K562 (cell line): ENCODE measurements around the gene EFHD2. TPM values are rescaled to one million over a fixed set of nuclear protein-coding genes. Genes with fewer than 3 reads are reported as not detected.

Source experiments
- ARNT ChIP-seq, 2 experiments: fragments of 450-650 bp; IDR thresholded peaks; 2 replicates each; pipeline ENCODE4 v1.6.1; 2016; ENCODE audit warnings: mild to moderate bottlenecking in 1 of 2
- CREM ChIP-seq: IDR thresholded peaks from 2 replicates; pipeline ENCODE4 v1.6.1; 2014; ENCODE audit warnings: antibody characterized with exemption, low read depth
- DACH1 ChIP-seq: fragments of 450-650 bp; IDR thresholded peaks from 2 replicates; pipeline ENCODE4 v1.6.1; 2018; ENCODE audit not compliant: partially characterized antibody
- DPF2 ChIP-seq: fragments of 450-650 bp; IDR thresholded peaks from 2 replicates; pipeline ENCODE4 v1.6.1; 2016
- EP300 ChIP-seq: IDR thresholded peaks from 2 replicates; pipeline ENCODE4 v1.6.1; 2012; ENCODE audit warnings: low read length, improper control_type of control experiment
- ETS2 ChIP-seq: IDR thresholded peaks from 2 replicates; pipeline ENCODE4 v1.6.1; 2016; ENCODE audit warnings: borderline replicate concordance, missing genetic modification characterization, mild to moderate bottlenecking, moderate library complexity, missing compliant biosample characterization; ENCODE audit not compliant: poor library complexity, severe bottlenecking
- FOXA3 ChIP-seq, 2 experiments: fragments of 450-650 bp in 1 of 2; sonication (generic) in 1 of 2; formaldehyde crosslinking; IDR thresholded peaks in 1 of 2; conservative IDR thresholded peaks in 1 of 2; 2 replicates each; pipeline versions ENCODE4 v1.4.0 to v1.8.0; 2020 to 2022; ENCODE audit warnings: mild to moderate bottlenecking in 2 of 2, missing genetic modification reagents in 1 of 2
- GTF2F1 ChIP-seq: IDR thresholded peaks from 2 replicates; pipeline ENCODE4 v1.6.1; 2011; ENCODE audit warnings: low read depth, low read length, improper control_type of control experiment
- HDAC1 ChIP-seq, 2 experiments: fragments of 450-650 bp; IDR thresholded peaks; 2 replicates each; pipeline ENCODE4 v1.6.1; 2016 to 2017; ENCODE audit warnings: inconsistent platforms in 1 of 2, mild to moderate bottlenecking in 1 of 2, moderate library complexity in 1 of 2
- KLF16 ChIP-seq: IDR thresholded peaks from 2 replicates; pipeline ENCODE4 v1.6.1; 2016; ENCODE audit warnings: antibody characterized with exemption
- LEF1 ChIP-seq: fragments of 450-650 bp; IDR thresholded peaks from 2 replicates; pipeline ENCODE4 v1.6.1; 2016; ENCODE audit warnings: mild to moderate bottlenecking
- MAZ ChIP-seq, 2 experiments: fragments of 450-650 bp in 1 of 2; sonication (generic) in 1 of 2; formaldehyde crosslinking; IDR thresholded peaks in 1 of 2; conservative IDR thresholded peaks in 1 of 2; 2 replicates each; pipeline versions ENCODE4 v1.4.0 to v1.5.0; 2020; ENCODE audit warnings: mild to moderate bottlenecking in 1 of 2, missing genetic modification reagents in 1 of 2
- MEF2A ChIP-seq: IDR thresholded peaks from 2 replicates; pipeline ENCODE4 v1.6.1; 2011; ENCODE audit warnings: low read depth, mild to moderate bottlenecking, low read length, moderate library complexity; ENCODE audit not compliant: control insufficient read depth
- MYNN ChIP-seq, 2 experiments: sonication (generic); formaldehyde crosslinking in 1 of 2; IDR thresholded peaks; 2 replicates each; pipeline versions ENCODE4 v1.5.0 to v1.6.1; 2016 to 2020; ENCODE audit warnings: antibody characterized with exemption in 1 of 2, missing genetic modification reagents in 1 of 2
- SMARCA4 ChIP-seq: fragments of 450-650 bp; IDR thresholded peaks from 2 replicates; pipeline ENCODE4 v1.6.1; 2016
- THRAP3 ChIP-seq: fragments of 450-650 bp; IDR thresholded peaks from 2 replicates; pipeline ENCODE4 v1.6.1; 2016; ENCODE audit warnings: mild to moderate bottlenecking, inconsistent platforms, borderline replicate concordance
- ZKSCAN1 ChIP-seq: fragments of 150-350 bp; IDR thresholded peaks from 2 replicates; pipeline ENCODE4 v1.6.1; 2016; ENCODE audit warnings: low read depth, low read length
- ZNF609 ChIP-seq: sonication (generic); formaldehyde crosslinking; IDR thresholded peaks from 2 replicates; pipeline ENCODE4 v1.8.1; 2023; ENCODE audit warnings: missing genetic modification reagents, mild to moderate bottlenecking, borderline replicate concordance
- polyA plus RNA-seq, 8 experiments: library from polyadenylated mRNA; depleted of rRNA in 4 of 8; stranded (reverse) in 5 of 8; unstranded in 3 of 8; fragments of >200 nt; fragmentation: Nextera tagmentation in 2 of 8; fragmentation: Illumina TruSeq in 1 of 8; extraction: Ambion mirVana in 2 of 8; extraction: Trizol in 1 of 8; gene quantifications; 2 replicates each; pipeline versions ENCODE4 v1.2.1 to v1.2.3, GENCODE V29; 2011 to 2014; ENCODE audit warnings: inconsistent platforms in 1 of 8, missing spikeins in 1 of 8
- total RNA-seq, 7 experiments: library from RNA; depleted of rRNA in 6 of 7; stranded (reverse); fragments of >200 nt in 6 of 7; fragmentation: Illumina TruSeq in 2 of 7; extraction: Trizol in 2 of 7; gene quantifications; 2 replicates each; pipeline versions ENCODE4 v1.2.1 to v1.2.3, GENCODE V29; 2011 to 2021; ENCODE audit warnings: low replicate concordance in 1 of 7
- TF ChIP-seq, protein P1 (sequence below): fragments of 450-650 bp; IDR thresholded peaks from 2 replicates; pipeline ENCODE4 v1.6.1; 2017; ENCODE audit warnings: antibody characterized with exemption, mild to moderate bottlenecking

The EFHD2 gene
- total and polyA plus RNA-seq, 9 of the 15 experiments (the other 6 are each of a cell fraction or from before 2014, with no cell fraction given): 1.7 to 73.5 (median 25.2) TPM

DNA sequence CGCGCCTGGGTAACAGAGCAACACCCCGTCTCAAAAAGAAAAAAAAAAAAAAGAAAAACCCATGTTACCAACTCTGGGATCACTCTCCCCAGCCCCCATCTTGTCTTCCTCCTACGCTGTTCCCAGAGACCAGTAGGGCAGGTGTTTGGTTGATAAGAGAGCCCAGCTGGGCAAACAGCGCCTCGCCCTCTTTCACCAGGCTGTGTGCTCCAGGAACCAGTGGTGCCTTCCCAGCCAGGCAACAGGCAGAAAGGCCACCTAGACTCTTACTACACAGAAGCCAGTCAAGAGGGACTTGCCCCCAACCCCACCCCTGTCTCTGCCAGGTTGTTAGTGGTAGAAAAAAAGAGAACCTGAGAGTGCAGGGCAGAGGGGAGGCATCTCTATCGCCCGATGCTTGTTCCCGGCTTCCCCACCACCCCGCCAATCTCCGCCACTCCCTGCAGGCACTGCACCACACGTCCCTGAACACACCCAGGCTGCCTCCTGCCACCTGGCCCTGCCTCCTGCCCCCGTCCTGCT is 14.5 kb downstream of the EFHD2 start (continued):
- TF ChIP-seq EP300 (peak; percentile 80; the same call in 1 of the 2 replicates), MEF2A (0 out of 2 replicates have a peak, but pooled peaks have one; percentile 17), DPF2 (peak; percentile 86), LEF1 (peak; percentile 46; the same call in 1 of the 2 replicates), ETS2 (no peak), FOXA3 (CRISPR knock-in tag; conservative IDR thresholded peaks at IDR 0.05 in 1 of 2, IDR thresholded peaks at IDR 0.05 in 1 of 2) (peak; percentile 87 to 97), HDAC1 (IDR thresholded peaks at IDR 0.05) (peak in 1 of 2 experiments; percentile 42; a peak in 1 of 4 replicates), MYNN (IDR thresholded peaks at IDR 0.05) (peak; percentile 96), MYNN (CRISPR knock-in tag; IDR thresholded peaks at IDR 0.05) (no peak), SMARCA4 (peak; percentile 82), ZKSCAN1 (0 out of 2 replicates have a peak, but pooled peaks have one; percentile 2), CREM (0 out of 2 replicates have a peak, but pooled peaks have one; percentile 16), GTF2F1 (no peak), ZNF609 (CRISPR knock-in tag) (0 out of 2 replicates have a peak, but pooled peaks have one; percentile 21), THRAP3 (no peak), ARNT (IDR thresholded peaks at IDR 0.05) (0 out of 4 replicates have a peak, but pooled peaks of 1 of the 2 experiments have one; percentile 23), MAZ (CRISPR knock-in tag; conservative IDR thresholded peaks at IDR 0.05 in 1 of 2, IDR thresholded peaks at IDR 0.05 in 1 of 2) (no peak), KLF16 (peak; percentile 88), DACH1 (peak; percentile 87)
- TF ChIP-seq, protein P1, sequence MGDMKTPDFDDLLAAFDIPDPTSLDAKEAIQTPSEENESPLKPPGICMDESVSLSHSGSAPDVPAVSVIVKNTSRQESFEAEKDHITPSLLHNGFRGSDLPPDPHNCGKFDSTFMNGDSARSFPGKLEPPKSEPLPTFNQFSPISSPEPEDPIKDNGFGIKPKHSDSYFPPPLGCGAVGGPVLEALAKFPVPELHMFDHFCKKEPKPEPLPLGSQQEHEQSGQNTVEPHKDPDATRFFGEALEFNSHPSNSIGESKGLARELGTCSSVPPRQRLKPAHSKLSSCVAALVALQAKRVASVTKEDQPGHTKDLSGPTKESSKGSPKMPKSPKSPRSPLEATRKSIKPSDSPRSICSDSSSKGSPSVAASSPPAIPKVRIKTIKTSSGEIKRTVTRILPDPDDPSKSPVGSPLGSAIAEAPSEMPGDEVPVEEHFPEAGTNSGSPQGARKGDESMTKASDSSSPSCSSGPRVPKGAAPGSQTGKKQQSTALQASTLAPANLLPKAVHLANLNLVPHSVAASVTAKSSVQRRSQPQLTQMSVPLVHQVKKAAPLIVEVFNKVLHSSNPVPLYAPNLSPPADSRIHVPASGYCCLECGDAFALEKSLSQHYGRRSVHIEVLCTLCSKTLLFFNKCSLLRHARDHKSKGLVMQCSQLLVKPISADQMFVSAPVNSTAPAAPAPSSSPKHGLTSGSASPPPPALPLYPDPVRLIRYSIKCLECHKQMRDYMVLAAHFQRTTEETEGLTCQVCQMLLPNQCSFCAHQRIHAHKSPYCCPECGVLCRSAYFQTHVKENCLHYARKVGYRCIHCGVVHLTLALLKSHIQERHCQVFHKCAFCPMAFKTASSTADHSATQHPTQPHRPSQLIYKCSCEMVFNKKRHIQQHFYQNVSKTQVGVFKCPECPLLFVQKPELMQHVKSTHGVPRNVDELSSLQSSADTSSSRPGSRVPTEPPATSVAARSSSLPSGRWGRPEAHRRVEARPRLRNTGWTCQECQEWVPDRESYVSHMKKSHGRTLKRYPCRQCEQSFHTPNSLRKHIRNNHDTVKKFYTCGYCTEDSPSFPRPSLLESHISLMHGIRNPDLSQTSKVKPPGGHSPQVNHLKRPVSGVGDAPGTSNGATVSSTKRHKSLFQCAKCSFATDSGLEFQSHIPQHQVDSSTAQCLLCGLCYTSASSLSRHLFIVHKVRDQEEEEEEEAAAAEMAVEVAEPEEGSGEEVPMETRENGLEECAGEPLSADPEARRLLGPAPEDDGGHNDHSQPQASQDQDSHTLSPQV: peak; percentile 63; the same call in 1 of the 2 replicates
